GM12872 (cell line): ENCODE measurements around the gene TOR1A.

Source experiments
- TF ChIP-seq, protein P1 (sequence below): IDR thresholded peaks from 3 replicates; pipeline ENCODE4 v1.5.1; 2011; ENCODE audit warnings: low read depth, mild to moderate bottlenecking, low read length, moderate library complexity; ENCODE audit not compliant: insufficient read depth

Gene TOR1A

DNA sequence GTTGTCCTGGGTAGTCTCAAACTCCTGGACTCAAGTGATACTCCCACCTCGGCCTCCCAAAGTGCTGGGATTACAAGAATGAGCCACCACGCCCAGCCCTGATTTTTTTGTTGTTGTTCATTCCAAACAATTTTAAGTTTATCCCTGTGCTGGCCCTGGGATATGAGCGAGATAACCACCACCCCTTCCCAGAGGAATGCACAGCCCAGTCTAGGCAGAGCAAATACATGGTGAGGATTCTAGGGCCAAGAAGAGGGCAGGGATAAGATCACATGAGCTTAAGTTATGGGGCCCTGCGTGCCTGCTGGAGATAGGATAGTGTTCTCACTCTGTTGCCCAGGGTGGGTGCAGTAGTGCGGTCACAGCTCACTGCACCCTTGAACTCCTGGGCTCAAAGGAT, 42.0 kb downstream of the TOR1A start:
- TF ChIP-seq, protein P1, sequence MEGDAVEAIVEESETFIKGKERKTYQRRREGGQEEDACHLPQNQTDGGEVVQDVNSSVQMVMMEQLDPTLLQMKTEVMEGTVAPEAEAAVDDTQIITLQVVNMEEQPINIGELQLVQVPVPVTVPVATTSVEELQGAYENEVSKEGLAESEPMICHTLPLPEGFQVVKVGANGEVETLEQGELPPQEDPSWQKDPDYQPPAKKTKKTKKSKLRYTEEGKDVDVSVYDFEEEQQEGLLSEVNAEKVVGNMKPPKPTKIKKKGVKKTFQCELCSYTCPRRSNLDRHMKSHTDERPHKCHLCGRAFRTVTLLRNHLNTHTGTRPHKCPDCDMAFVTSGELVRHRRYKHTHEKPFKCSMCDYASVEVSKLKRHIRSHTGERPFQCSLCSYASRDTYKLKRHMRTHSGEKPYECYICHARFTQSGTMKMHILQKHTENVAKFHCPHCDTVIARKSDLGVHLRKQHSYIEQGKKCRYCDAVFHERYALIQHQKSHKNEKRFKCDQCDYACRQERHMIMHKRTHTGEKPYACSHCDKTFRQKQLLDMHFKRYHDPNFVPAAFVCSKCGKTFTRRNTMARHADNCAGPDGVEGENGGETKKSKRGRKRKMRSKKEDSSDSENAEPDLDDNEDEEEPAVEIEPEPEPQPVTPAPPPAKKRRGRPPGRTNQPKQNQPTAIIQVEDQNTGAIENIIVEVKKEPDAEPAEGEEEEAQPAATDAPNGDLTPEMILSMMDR, result no peak

DNA sequence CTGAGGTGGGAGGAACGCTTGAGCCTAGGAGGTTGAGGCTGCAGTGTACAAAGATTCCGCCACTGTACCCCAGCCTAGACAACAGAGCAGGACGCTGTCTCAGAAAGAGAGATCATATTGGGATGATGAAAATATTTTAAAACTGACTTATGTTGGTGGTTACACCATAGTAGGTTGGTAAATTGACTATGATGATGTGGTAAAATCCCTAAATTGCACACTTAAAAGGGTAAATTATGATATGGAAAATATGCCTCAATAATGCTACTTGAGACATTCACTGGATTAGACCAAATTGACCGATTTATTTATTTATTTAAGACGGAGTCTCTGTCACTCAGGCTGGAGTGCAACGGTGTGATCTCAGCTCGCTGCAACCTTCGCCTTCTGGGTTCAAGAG, 42.8 kb downstream of the TOR1A start:
- TF ChIP-seq, protein P1, result no peak

- TF ChIP-seq, protein P1, result no peak
These were observed 44.3 kb downstream of the TOR1A start for GRCh38 chr9:129779560-129780190.

GRCh38 chr9:129778469-129778868, 45.5 kb downstream of the TOR1A start:
- TF ChIP-seq, protein P1, result no peak

DNA sequence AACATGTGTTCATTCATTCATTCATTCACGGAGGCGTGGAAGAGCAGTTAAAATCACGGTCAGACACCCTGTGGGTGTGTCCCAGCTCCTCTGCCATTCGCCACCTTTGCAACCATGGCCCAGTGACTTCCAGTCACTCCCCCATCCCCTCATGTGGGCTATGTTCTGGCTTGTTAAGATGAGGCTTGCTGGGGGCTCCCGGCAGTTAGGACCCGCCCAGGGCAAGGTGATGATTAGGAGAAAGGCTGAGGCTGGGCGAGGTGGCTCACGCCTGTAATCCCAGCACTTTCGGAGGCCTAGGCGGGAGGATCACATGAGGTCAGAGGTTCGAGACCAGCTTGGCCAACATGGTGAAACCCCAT, 46.2 kb downstream of the TOR1A start:
- TF ChIP-seq, protein P1, result no peak

DNA sequence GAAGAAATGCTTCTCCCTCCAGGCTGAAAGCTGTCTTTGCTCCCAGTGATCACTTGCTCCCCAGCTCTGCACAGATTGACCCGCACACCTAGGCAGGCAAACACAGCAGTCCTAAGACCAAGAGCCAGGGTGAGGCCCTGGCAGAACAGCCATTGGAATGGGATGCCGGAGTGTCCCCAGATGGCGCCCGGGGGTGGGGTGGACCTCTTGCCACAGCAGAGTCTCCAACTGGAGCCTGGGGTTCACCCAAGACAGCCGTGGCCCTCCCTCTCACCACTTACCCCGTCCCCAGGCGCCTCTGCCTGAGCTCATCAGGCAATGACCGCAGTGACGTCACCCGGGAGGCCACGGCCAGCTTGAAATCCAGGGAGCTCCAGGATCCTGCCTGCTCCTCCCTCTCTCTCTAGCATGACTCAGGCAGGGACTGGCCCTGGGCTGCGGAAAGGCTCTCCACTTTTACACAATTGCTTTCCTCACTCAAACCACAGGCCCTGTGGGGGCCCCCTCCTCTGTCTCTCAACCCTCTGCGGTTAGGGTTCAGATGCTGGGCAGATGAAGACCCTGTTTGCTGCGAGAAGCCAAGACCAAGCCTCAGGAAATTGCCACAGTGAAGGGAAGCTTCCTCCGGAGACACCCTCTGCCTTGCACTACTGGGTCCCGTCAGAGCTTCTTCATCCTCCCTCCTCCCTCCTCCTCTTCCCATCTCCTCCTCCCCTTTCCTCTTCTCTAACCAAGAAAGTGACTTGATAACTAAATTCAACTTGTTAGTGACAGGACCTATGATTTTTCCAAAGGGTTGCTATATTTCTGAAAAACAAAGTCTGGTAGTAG, 46.8 kb downstream of the TOR1A start:
- TF ChIP-seq, protein P1, result no peak

DNA sequence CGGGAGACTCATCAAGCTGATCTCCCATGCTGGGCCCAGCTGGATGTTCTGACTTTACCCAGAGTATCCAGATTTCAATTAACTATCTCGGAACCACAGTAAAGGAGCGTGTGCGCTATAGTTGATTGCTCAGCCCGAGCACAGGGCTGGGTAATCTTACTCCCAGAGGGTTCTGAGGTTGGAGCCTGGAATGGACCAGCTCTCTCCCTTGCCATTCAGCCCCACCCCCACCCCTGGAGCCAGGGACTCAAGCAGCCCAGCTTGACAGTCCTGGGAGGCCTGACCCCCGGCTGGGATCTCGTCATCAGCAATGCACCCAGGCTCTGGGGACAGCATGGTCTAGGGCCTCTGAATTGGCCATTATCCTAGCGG, 47.4 kb downstream of the TOR1A start:
- TF ChIP-seq, protein P1, result no peak
